ENCODE measurements around the gene KDM2A. TPM values are rescaled to one million over a fixed set of nuclear protein-coding genes. Genes with fewer than 3 reads are reported as not detected.
"Not testable (repeated sequence)": the region's sequence is repeated elsewhere in the genome, so short reads cannot be mapped to it uniquely, and the experiment has no call there.

Gene KDM2A
- total RNA-seq, 1 donor from 2014 or later: 70.4 TPM

- no peak overlapping the region for H3K4me3 Mint-ChIP-seq (ENCODE audit: unreplicated experiment)
- Histone ChIP-seq H3K9me3 (ENCODE audit: insufficient read depth, low read depth, low read length) (no peaks in the 10 kb centered on the region), H3K36me3 (ENCODE audit: insufficient read depth, low read length) (peaks cover 56% of the 10 kb centered on the region), H3K27ac (ENCODE audit: low read depth, low read length) (no peak overlapping the region), H2AFZ (ENCODE audit: low read depth, low read length) (no peak overlapping the region), H3K4me3 (ENCODE audit: insufficient read depth, low read depth, low read length) (no peak overlapping the region), H3K4me1 (ENCODE audit: insufficient read depth, low read length) (no peaks in the 10 kb centered on the region), H3K9ac (ENCODE audit: low read length) (no peak overlapping the region), H3K79me2 (ENCODE audit: insufficient read depth, low read length) (peaks cover 3% of the 10 kb centered on the region), H4K20me1 (ENCODE audit: insufficient read depth, low read length) (peaks cover 57% of the 10 kb centered on the region), H3K4me2 (ENCODE audit: low read length) (no peak overlapping the region), H3K27me3 (ENCODE audit: insufficient read depth, low read length) (no peaks in the 10 kb centered on the region)
- H3K27ac Mint-ChIP-seq (ENCODE audit: unreplicated experiment): no peak overlapping the region
- peaks cover 13% of the 10 kb centered on the region for H3K4me1 Mint-ChIP-seq (ENCODE audit: low read depth, unreplicated experiment)
- H3K9me3 Mint-ChIP-seq (ENCODE audit: unreplicated experiment): no peaks in the 10 kb centered on the region
- H3K27me3 Mint-ChIP-seq (ENCODE audit: low read depth, unreplicated experiment): no peaks in the 10 kb centered on the region
- TF ChIP-seq CTCF (IDR thresholded peaks at IDR 0.05; ENCODE audit: insufficient read depth, low read depth, low read length) (no peak), EZH2 (IDR thresholded peaks at IDR 0.05; ENCODE audit: insufficient read depth, low read length) (no peak)
- no peak for DNase-seq (ENCODE audit: low read depth)
- FAIRE-seq: no peak
- peaks cover 28% of the 10 kb centered on the region for H3K36me3 Mint-ChIP-seq (ENCODE audit: low read depth, unreplicated experiment)
These were observed 136.8 kb downstream of the KDM2A start for GRCh38 chr11:67255864-67256263.

GRCh38 chr11:67256477-67257135 is 137.5 kb downstream of the KDM2A start:
- no peaks in the 10 kb centered on the region for H3K9me3 ChIP-seq (ENCODE audit: insufficient read depth, low read depth, low read length)
- TF ChIP-seq CTCF (IDR thresholded peaks at IDR 0.05; ENCODE audit: insufficient read depth, low read depth, low read length) (no peak), EZH2 (IDR thresholded peaks at IDR 0.05; ENCODE audit: insufficient read depth, low read length) (no peak)
- H4K20me1 ChIP-seq (ENCODE audit: insufficient read depth, low read length): peaks cover 50% of the 10 kb centered on the region
- peak overlapping the region; percentile 87 for H3K27ac Mint-ChIP-seq (ENCODE audit: unreplicated experiment)
- H3K27me3 Mint-ChIP-seq (ENCODE audit: low read depth, unreplicated experiment): no peaks in the 10 kb centered on the region
- no peak overlapping the region for H3K4me3 Mint-ChIP-seq (ENCODE audit: unreplicated experiment)
- H3K36me3 Mint-ChIP-seq (ENCODE audit: low read depth, unreplicated experiment): peaks cover 26% of the 10 kb centered on the region
- H2AFZ ChIP-seq (ENCODE audit: low read depth, low read length): no peak overlapping the region
- DNase-seq (ENCODE audit: low read depth): no peak
- no peak for FAIRE-seq
- H3K4me3 ChIP-seq (ENCODE audit: insufficient read depth, low read depth, low read length): no peak overlapping the region
- H3K4me2 ChIP-seq (ENCODE audit: low read length): no peak overlapping the region
- no peaks in the 10 kb centered on the region for H3K27me3 ChIP-seq (ENCODE audit: insufficient read depth, low read length)
- no peaks in the 10 kb centered on the region for H3K9me3 Mint-ChIP-seq (ENCODE audit: unreplicated experiment)
- peaks cover 13% of the 10 kb centered on the region for H3K4me1 Mint-ChIP-seq (ENCODE audit: low read depth, unreplicated experiment)
- H3K36me3 ChIP-seq (ENCODE audit: insufficient read depth, low read length): peaks cover 48% of the 10 kb centered on the region
- H3K27ac ChIP-seq (ENCODE audit: low read depth, low read length): no peak overlapping the region
- H3K4me1 ChIP-seq (ENCODE audit: insufficient read depth, low read length): peaks cover 5% of the 10 kb centered on the region
- H3K79me2 ChIP-seq (ENCODE audit: insufficient read depth, low read length): no peaks in the 10 kb centered on the region
- no peak overlapping the region for H3K9ac ChIP-seq (ENCODE audit: low read length)

GRCh38 chr11:67260406-67260805 is 141.3 kb downstream of the KDM2A start:
- Mint-ChIP-seq H3K4me3 (ENCODE audit: unreplicated experiment) (peak overlapping the region; percentile 67), H3K4me1 (ENCODE audit: low read depth, unreplicated experiment) (peaks cover 9% of the 10 kb centered on the region), H3K27me3 (ENCODE audit: low read depth, unreplicated experiment) (peaks cover 5% of the 10 kb centered on the region), H3K27ac (ENCODE audit: unreplicated experiment) (no peak overlapping the region), H3K36me3 (ENCODE audit: low read depth, unreplicated experiment) (peaks cover 11% of the 10 kb centered on the region), H3K9me3 (ENCODE audit: unreplicated experiment) (no peaks in the 10 kb centered on the region)
- Histone ChIP-seq H3K9me3 (ENCODE audit: insufficient read depth, low read depth, low read length) (no peaks in the 10 kb centered on the region), H4K20me1 (ENCODE audit: insufficient read depth, low read length) (peaks cover 12% of the 10 kb centered on the region), H3K79me2 (ENCODE audit: insufficient read depth, low read length) (no peaks in the 10 kb centered on the region), H3K27ac (ENCODE audit: low read depth, low read length) (no peak overlapping the region), H3K4me2 (ENCODE audit: low read length) (no peak overlapping the region), H3K4me3 (ENCODE audit: insufficient read depth, low read depth, low read length) (no peak overlapping the region), H2AFZ (ENCODE audit: low read depth, low read length) (no peak overlapping the region), H3K9ac (ENCODE audit: low read length) (no peak overlapping the region), H3K4me1 (ENCODE audit: insufficient read depth, low read length) (peaks cover 12% of the 10 kb centered on the region), H3K36me3 (ENCODE audit: insufficient read depth, low read length) (peaks cover 11% of the 10 kb centered on the region), H3K27me3 (ENCODE audit: insufficient read depth, low read length) (no peaks in the 10 kb centered on the region)
- no peak for FAIRE-seq
- DNase-seq (ENCODE audit: low read depth): no peak
- no peak for TF ChIP-seq EZH2 (IDR thresholded peaks at IDR 0.05; ENCODE audit: insufficient read depth, low read length)
- TF ChIP-seq CTCF (IDR thresholded peaks at IDR 0.05; ENCODE audit: insufficient read depth, low read depth, low read length): no peak

GRCh38 chr11:67260885-67261639 is 142.0 kb downstream of the KDM2A start:
- not testable (repeated sequence) for H3K36me3 ChIP-seq (ENCODE audit: insufficient read depth, low read length); H3K79me2 ChIP-seq (ENCODE audit: insufficient read depth, low read length); FAIRE-seq; H3K4me1 Mint-ChIP-seq (ENCODE audit: low read depth, unreplicated experiment); H3K9me3 ChIP-seq (ENCODE audit: insufficient read depth, low read depth, low read length); H4K20me1 ChIP-seq (ENCODE audit: insufficient read depth, low read length); H3K27me3 Mint-ChIP-seq (ENCODE audit: low read depth, unreplicated experiment); H3K9me3 Mint-ChIP-seq (ENCODE audit: unreplicated experiment); H3K27me3 ChIP-seq (ENCODE audit: insufficient read depth, low read length); H3K27ac ChIP-seq (ENCODE audit: low read depth, low read length); H3K36me3 Mint-ChIP-seq (ENCODE audit: low read depth, unreplicated experiment)
- peak; percentile 10 for DNase-seq (ENCODE audit: low read depth)
- Histone ChIP-seq H2AFZ (ENCODE audit: low read depth, low read length) (peak overlapping the region; percentile 97), H3K9ac (ENCODE audit: low read length) (peak overlapping the region; percentile 74), H3K4me1 (ENCODE audit: insufficient read depth, low read length) (peaks cover 15% of the 10 kb centered on the region), H3K4me2 (ENCODE audit: low read length) (peak overlapping the region; percentile 96), H3K4me3 (ENCODE audit: insufficient read depth, low read depth, low read length) (peak overlapping the region; percentile 50)
- H3K27ac Mint-ChIP-seq (ENCODE audit: unreplicated experiment): peak overlapping the region; percentile 12
- peak overlapping the region; percentile 69 for H3K4me3 Mint-ChIP-seq (ENCODE audit: unreplicated experiment)

Measured in astrocyte (in vitro differentiated cells and primary cell).